Amniotic epithelial cell (primary cell): ENCODE measurements around the gene DOHH.
"Not testable (repeated sequence)": the region's sequence is repeated elsewhere in the genome, so short reads cannot be mapped to it uniquely, and the experiment has no call there.

Source experiments
- DNase-seq: peaks from one replicate; pipeline ENCODE4 v3.0.0-alpha.2; 2010; ENCODE audit warnings: low read depth

DOHH gene

GRCh38 chr19:3518659-3519058, 18.2 kb upstream of the DOHH start:
- DNase-seq = no peak

GRCh38 chr19:3518255-3518654, 17.8 kb upstream of the DOHH start:
- no peak for DNase-seq

- DNase-seq = peak; percentile 53
These were observed 17.2 kb upstream of the DOHH start for GRCh38 chr19:3517638-3518037.

- no peak for DNase-seq
These were observed 16.3 kb upstream of the DOHH start for GRCh38 chr19:3516675-3517207.

GRCh38 chr19:3515891-3516422, 15.5 kb upstream of the DOHH start:
- no peak for DNase-seq

DNA sequence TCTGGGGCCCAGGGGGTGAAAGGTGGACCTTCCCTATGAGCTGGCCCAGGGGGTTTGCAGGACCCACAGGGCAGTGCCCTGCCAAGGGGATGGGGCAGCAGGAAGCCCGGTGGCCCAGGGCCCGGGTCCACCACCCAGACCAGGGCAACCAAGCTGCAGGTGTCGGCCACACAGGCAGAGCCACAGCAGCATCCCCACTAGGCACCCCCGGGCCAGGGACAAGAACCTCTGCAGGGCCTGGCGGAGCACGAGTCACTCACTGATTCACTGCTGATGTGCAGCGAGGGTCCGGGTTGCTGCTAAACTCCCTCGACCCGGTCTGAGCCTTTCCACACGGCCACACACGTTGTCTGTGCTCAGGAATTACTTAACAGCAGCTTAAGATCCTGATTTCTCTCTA, 14.5 kb upstream of the DOHH start:
- peak; percentile 35 for DNase-seq

- DNase-seq = no peak
These were observed 13.0 kb upstream of the DOHH start for GRCh38 chr19:3513229-3514140.

DNA sequence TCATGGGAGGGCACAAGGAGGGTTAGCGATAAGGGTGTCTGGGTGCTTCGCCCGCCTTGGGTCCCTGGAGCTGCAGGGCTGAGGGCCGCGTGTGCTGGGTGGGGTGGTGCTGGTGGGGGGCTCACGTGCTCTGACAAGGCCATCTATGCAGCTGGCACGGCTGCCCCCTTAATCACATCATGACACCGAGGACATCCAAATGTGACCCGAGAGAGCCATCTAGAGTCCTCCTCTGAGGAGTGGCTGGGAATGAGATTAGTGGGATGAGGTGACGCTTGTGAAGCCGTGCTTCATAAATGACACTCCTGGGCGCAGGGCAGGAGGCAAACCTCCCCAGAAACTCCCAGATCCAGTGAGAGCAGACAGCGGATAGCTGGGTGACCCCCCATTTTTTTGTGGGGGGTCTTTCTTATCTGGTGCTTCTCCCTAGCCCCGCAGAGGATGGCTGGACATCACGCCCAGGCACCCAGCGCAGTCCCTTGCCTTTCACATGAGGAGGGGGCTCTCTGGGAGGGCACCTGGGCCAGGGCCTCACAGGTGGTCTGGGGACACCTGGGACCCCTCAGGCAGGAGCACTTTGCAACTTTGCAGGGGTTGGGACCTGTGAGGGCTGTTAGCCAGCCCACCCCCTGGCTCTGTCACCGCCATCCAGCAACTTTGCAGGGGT, 12.2 kb upstream of the DOHH start:
- no peak for DNase-seq

GRCh38 chr19:3511506-3512251, 11.2 kb upstream of the DOHH start:
- no peak for DNase-seq

DNA sequence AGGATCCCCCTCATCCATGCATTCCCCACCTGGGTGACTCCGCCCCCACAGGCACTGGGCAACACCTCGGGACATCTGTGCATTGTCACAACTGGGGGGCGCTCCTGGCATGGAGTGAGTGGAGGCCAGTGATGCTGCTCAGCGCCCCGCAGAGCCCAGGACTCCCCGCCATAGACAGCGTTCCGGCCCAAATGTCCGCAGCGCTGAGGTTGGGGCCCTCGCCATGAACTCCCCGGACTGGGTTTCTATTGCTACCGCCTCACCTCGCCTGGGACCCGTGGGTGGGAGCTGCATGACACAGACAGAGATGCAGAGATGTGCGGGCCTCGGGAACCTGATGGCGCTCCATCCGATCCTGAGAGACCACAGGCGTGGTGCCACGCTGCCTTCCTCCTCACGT, 10.3 kb upstream of the DOHH start:
- no peak for DNase-seq

GRCh38 chr19:3509566-3509989, 9.1 kb upstream of the DOHH start:
- DNase-seq = peak; percentile 61

GRCh38 chr19:3508771-3509535, 8.5 kb upstream of the DOHH start:
- no peak for DNase-seq

GRCh38 chr19:3508121-3508661, 7.7 kb upstream of the DOHH start:
- DNase-seq = not testable (repeated sequence)

GRCh38 chr19:3507371-3508120, 7.1 kb upstream of the DOHH start:
- no peak for DNase-seq

DNA sequence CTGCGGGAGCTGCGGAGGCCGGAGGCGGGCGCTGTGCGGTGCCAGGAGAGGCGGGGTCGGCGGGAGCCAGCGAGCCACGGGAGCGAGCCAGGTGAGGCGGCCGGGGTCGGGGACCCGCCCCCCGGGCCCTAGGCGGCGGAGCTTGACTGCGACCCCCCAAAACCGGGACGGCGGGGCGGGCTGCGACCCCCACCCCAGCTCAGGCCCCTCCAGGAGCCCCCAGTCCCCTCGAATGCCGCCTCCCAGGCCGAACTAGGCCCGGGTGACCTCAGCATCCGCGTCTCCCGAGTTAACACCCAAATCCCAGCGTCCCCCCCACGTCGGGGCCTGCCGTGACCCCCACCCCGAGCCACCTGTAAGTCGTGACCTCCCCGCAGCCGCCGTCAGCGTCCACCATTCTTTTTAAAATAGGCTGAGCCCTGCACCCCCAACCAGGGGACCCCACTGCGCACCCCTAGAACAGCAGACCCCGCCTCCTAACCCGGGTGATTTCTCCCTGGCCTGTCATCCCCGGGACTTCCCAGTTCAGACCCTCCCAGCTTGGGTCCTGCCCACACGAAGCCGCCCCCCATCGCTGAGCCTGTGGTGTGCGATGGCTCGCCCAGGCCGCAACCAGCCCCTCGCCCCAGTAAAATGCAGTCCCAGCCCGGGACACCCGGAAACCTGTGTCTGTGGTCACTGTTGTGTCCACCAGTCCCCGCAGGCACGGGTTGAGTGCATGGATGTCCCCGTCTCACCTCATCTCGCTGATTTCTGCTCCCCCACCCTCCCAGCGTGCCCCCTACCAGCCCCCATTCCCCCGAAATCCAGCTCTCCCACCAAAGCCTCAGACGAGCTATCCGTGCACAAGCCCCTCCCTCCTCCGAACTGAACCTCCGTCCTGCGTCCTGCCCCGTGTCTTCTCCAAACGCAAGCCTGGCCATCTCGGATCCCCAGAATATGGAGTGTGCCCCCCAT, 6.2 kb upstream of the DOHH start:
- DNase-seq = no peak

DNA sequence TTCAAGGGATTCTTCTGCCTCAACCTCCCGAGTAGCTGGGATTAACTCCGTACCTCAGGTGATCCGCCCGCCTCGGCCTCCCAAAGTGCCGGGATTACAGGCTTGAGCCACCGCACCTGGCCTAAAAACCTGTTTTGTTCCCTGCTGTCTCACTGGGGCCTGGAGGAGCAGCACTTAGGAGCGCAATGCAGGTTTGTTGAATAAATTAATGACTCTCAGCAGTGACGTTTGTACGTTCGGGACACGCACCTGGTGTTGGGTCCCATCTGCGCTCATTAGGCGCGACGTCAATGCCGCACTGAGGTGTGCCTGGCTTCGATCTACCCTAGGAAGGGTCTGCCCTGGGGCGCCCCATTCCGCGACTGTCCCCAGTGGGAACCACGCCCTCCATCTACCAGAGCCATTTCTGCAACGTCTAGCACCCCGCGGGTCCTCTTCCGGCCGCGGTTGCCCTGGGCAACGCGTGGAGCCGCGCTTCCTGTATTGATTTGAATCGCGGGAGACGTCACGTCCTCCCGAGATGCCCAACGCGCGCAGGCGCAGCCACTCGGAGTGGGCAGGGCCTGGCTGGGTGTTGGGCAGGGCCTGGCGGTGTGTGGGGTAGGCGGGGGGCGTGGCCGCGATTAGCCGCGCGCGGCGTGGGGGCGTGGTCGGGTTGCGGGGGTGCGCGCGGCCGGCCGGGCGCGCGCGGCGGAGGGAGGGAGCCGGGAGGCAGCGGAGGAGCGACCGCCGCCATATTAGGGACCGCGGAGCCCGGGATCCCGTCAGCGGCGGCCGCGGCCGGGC, 5.3 kb upstream of the DOHH start, which contains the start of gene FZR1:
Gene FZR1, plus strand, starts transcription at position 714 of the 786 bp plus-strand sequence. CDS start 16,679 bp downstream, outside the sequence.
- peak; percentile 95 for DNase-seq

DNA sequence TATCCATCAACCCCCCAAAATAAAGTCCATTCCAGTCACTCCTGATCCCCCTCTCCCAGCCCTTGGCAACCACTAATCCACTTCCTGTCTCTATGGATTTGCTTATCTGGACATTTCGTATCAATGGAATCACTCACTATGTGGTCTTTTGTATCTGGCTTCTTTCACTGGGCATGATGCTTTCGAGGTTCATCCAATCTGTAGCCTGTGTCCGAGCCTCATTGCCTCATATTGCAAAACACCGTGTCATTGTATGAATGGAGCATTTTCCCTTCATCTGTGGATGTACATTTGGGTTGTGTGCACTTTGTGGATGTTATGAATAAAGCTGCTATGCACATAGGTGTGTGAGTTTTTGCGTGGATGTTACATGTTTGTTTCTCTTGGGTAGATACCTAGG, 4.3 kb upstream of the DOHH start:
- peak; percentile 97 for DNase-seq

GRCh38 chr19:3503036-3503572, 2.6 kb upstream of the DOHH start:
- DNase-seq = peak; percentile 93
